T1000 (cell line): ENCODE data around the gene LDLRAD3.

Source experiments
- DNase-seq: peaks from one replicate; lab custom pipeline; 2025; ENCODE audit warnings: mixed read lengths; lab: John Stamatoyannopoulos, UW

Gene LDLRAD3

GRCh38 chr11:36274414-36274813 is 330.6 kb downstream of the LDLRAD3 start:
- DNase-seq: no peak

GRCh38 chr11:36278531-36279282 is 334.8 kb downstream of the LDLRAD3 start:
- DNase-seq: no peak

- no peak for DNase-seq
Measured at GRCh38 chr11:36280531-36280930, 336.7 kb downstream of the LDLRAD3 start.
